Neural progenitor cell (in vitro differentiated cells): ENCODE results near the gene CES1.
"Not testable (repeated sequence)": the region's sequence is repeated elsewhere in the genome, so short reads cannot be mapped to it uniquely, and the experiment has no call there.

Experiments
- EZH2 ChIP-seq: fragments of 200-600 bp; sonication (generic); IDR thresholded peaks from 2 replicates; pipeline ENCODE4 v1.6.1; 2017; ENCODE audit warnings: antibody characterized with exemption, mild to moderate bottlenecking, moderate library complexity
- EZH2phosphoT487 ChIP-seq: fragments of 200-600 bp; sonication (generic); IDR thresholded peaks from 2 replicates; pipeline ENCODE4 v1.6.1; 2017; ENCODE audit warnings: antibody characterized with exemption
- TF ChIP-seq, protein P1 (sequence below): fragments of 200-600 bp; sonication (generic); IDR thresholded peaks from 2 replicates; pipeline ENCODE4 v1.5.1; 2017; ENCODE audit warnings: antibody characterized with exemption, mild to moderate bottlenecking

GRCh38 chr16:55857650-55858049 lies 24.8 kb upstream of the CES1 start:
- not testable (repeated sequence) for TF ChIP-seq EZH2, EZH2phosphoT487
- TF ChIP-seq, protein P1, sequence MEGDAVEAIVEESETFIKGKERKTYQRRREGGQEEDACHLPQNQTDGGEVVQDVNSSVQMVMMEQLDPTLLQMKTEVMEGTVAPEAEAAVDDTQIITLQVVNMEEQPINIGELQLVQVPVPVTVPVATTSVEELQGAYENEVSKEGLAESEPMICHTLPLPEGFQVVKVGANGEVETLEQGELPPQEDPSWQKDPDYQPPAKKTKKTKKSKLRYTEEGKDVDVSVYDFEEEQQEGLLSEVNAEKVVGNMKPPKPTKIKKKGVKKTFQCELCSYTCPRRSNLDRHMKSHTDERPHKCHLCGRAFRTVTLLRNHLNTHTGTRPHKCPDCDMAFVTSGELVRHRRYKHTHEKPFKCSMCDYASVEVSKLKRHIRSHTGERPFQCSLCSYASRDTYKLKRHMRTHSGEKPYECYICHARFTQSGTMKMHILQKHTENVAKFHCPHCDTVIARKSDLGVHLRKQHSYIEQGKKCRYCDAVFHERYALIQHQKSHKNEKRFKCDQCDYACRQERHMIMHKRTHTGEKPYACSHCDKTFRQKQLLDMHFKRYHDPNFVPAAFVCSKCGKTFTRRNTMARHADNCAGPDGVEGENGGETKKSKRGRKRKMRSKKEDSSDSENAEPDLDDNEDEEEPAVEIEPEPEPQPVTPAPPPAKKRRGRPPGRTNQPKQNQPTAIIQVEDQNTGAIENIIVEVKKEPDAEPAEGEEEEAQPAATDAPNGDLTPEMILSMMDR, result not testable (repeated sequence)
